ENCODE measurements around the gene GOLGA2.

GOLGA2 gene

DNA sequence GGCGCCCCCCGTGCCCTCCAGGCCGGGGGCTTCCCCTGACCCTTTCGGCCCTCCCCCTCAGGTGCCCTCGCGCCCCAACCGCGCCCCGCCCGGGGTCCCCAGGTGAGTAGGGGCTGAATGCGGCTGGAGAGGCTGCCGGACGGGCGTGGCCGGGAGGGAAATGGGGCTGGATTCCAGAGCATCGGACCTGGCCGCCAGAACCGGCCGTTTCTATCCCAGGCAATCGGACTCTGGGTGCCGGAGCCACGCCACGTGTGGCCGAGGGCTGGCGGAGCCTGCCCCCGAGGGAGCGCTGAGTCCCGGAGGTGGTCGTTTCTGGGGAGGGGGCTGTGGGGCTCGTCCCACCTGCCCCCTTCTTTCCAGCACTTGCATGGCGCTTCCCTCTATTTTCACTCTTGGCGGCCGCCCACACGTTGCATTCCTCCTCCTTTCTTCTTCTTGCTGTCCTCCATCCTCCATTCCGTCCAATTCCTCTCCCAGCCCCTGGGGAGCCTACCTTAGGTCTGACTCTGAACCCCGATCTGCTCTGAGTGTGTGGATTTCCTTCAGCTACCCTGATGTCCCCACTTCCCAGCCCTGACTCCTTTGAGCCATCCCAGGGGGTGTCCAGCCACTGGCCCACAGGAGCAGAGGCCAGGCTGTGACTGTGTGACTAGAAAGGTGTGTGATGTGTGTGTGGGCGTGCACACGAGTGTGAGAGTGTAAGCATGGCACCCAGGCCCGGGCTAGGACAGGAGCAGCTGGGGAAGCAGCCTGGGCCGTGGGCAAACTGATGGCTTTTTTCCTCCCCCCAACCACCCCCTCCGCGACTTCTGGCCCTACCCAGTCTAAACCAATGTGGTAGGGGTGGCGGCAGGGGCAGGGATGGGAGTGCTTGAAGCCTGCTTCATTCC lies 24.7 kb downstream of the GOLGA2 start:
- no peak overlapping the region for H3K4me3 ChIP-seq (ENCODE audit: low read length)
- DNase-seq (ENCODE audit: low read depth), result no peak
- TF ChIP-seq, protein P1, sequence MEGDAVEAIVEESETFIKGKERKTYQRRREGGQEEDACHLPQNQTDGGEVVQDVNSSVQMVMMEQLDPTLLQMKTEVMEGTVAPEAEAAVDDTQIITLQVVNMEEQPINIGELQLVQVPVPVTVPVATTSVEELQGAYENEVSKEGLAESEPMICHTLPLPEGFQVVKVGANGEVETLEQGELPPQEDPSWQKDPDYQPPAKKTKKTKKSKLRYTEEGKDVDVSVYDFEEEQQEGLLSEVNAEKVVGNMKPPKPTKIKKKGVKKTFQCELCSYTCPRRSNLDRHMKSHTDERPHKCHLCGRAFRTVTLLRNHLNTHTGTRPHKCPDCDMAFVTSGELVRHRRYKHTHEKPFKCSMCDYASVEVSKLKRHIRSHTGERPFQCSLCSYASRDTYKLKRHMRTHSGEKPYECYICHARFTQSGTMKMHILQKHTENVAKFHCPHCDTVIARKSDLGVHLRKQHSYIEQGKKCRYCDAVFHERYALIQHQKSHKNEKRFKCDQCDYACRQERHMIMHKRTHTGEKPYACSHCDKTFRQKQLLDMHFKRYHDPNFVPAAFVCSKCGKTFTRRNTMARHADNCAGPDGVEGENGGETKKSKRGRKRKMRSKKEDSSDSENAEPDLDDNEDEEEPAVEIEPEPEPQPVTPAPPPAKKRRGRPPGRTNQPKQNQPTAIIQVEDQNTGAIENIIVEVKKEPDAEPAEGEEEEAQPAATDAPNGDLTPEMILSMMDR (conservative IDR thresholded peaks at IDR 0.05; ENCODE audit: low read depth, low read length), result no peak

DNA sequence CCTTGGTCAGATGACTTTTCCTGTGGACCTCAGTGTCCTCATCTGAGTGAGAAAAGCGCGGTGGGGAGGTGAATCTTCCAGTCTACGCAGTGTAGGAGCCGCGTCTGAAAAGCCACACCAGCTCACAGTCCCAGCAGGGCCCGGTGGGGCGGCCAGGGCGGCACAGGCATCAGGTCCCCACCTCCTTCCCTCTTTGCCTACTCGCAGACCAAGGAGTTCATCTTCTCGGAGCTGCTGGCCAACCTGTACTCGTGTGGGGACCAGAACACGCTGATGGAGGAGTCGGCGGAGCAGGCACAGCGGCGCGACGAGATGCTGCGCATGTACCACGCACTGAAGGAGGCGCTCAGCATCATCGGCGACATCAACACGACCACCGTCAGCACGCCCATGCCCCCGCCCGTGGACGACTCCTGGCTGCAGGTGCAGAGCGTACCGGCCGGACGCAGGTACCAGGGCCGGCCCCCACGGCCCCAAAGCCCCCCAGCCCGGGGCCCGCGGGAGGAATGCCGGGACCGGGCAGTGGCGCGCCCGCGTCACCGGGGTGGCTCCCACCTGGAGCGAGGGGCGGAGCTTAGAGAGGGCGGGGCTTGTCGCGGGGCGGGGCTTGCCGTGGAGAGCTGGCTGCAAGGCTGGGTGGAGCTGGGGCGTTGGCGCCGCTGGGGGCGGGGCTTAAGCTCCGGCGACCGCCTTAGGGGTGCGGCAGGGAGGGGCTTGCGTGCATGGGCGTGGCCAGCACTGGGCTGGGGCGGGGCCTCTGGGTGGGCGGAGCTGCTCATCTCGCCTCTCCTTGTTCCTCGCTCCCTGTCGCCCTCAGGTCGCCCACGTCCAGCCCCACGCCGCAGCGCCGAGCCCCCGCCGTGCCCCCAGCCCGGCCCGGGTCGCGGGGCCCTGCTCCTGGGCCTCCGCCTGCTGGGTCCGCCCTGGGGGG lies 25.6 kb downstream of the GOLGA2 start:
- TF ChIP-seq, protein P1 (conservative IDR thresholded peaks at IDR 0.05; ENCODE audit: low read depth, low read length), result no peak
- H3K4me3 ChIP-seq (ENCODE audit: low read length), result peak overlapping the region; percentile 6
- DNase-seq (ENCODE audit: low read depth), result no peak

DNA sequence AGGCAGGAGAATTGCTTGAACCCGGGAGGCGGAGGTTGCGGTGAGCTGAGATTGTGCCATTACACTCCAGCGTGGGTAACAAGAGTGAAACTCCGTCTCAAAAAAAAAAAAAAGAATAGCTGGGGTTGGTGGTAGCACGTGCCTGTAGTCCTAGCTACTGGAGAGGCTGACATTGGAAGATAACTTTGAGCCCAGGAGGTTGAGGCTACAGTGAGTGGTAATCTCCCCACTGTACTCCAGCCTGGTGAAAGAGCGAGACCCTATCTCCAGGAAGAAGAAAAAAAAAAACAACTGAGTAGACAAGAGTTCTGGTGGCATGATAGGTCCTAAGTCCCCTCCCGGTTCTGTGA lies 26.3 kb downstream of the GOLGA2 start:
- TF ChIP-seq, protein P1 (conservative IDR thresholded peaks at IDR 0.05; ENCODE audit: low read depth, low read length), result no peak
- DNase-seq (ENCODE audit: low read depth), result no peak
- H3K4me3 ChIP-seq (ENCODE audit: low read length), result no peak overlapping the region

DNA sequence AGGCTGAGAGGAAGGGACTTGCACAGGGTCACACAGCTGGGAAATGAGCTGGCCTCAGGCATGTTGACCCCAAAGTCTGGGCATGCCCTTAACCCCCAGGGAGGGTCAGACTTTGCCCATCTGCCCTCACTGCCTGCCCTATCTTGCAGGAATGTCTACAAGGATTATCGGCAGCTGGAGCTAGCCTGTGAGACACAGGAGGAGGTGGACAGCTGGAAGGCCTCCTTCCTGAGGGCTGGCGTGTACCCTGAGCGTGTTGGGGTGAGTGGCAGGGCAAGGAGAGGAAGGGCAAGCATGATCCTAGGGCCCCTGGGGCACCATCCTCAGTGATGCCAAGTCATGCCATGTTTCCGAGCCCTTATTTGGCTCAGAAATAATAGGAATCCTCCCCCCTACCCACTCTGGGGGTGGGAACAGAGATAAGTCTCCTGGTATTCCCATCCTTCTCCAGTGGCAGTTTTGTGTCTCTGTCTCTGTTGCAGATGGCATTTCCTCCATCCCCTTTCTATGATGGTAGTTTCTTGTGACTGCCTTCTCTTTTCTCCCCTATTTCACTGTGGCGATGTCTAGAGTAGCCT lies 28.5 kb downstream of the GOLGA2 start:
- TF ChIP-seq, protein P1 (conservative IDR thresholded peaks at IDR 0.05; ENCODE audit: low read depth, low read length), result no peak
- no peak overlapping the region for H3K4me3 ChIP-seq (ENCODE audit: low read length)
- DNase-seq (ENCODE audit: low read depth), result no peak

DNA sequence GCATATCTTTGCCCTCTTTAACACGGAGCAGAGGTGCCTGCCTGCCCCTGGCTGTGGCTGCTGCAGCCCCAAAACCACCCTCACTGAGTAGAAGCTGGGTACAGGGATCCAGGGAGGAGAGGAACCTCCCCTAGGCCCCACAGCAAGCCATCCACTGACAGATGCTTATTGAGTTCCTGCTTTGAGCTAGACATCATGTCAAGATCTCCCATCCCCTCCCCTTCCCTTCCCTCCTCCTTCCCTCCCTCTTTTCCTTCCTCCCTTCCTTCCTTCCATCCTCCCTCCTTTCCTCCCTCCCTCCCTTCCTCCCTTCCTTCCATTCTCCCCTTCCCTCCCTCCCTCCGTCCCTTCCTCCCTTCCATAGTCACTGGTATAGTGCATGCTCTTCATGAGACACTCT lies 29.3 kb downstream of the GOLGA2 start:
- no peak overlapping the region for H3K4me3 ChIP-seq (ENCODE audit: low read length)
- no peak for DNase-seq (ENCODE audit: low read depth)
- TF ChIP-seq, protein P1 (conservative IDR thresholded peaks at IDR 0.05; ENCODE audit: low read depth, low read length), result no peak

DNA sequence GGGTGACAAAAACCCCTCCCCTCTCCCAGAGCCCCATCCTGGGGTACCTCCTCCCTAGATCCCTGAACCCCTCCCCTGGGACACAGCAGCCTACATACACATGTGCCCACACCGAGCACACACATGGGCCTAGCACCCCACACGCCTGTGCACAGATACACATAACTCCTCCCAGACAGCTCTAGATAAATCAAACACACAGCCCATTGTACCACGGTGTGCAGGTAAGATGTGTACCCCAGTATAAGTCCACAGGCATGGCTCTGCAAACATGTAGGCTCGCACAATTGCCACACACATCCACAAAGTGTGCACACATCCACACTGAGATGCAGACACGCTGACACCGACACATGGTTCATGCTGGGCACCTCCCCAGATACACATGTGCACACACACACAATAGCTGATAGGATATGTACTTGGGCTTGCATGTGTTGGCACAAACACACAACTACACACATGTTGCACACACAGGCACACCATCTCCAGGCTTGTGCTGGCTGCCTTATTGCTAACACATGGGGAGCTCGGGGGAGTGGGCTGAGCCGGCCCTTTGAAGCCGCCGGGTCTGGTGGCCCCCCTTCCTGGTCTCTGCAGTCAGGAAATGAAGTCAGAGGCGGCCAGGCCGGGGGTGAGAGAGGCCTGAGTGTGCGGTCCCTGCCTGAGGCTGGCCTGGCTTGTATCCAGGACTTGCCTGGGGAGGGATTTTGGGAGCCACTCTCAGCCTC lies 30.2 kb downstream of the GOLGA2 start:
- TF ChIP-seq, protein P1 (conservative IDR thresholded peaks at IDR 0.05; ENCODE audit: low read depth, low read length), result no peak
- no peak overlapping the region for H3K4me3 ChIP-seq (ENCODE audit: low read length)
- no peak for DNase-seq (ENCODE audit: low read depth)
